Uterus (tissue), 4 donors: ENCODE measurements around the gene CRIM1. TPM values are rescaled to one million over a fixed set of nuclear protein-coding genes. Genes with fewer than 3 reads are reported as not detected.

Experiments used
- DNase-seq, 2 donors: peaks; one replicate each; pipeline ENCODE4 v3.0.0-alpha.2; 2019 to 2020
- H3K27ac ChIP-seq, 2 donors: fragments of 200-600 bp; sonication (generic); 1 replicate in 1 of 2; 2 replicates in 1 of 2; pipeline ENCODE4 v1.5.1; 2016 to 2018
- H3K27me3 ChIP-seq, 2 donors: fragments of 200-600 bp; sonication (generic); one replicate each; pipeline ENCODE4 v1.5.1; 2018 to 2019; ENCODE audit warnings: control low read depth in 1 of 2
- H3K36me3 ChIP-seq, 2 donors: fragments of 200-600 bp; sonication (generic); one replicate each; pipeline ENCODE4 v1.5.1; 2019; ENCODE audit warnings: control low read depth in 1 of 2
- H3K4me1 ChIP-seq, 2 donors: fragments of 200-600 bp; sonication (generic); one replicate each; pipeline ENCODE4 v1.5.1; 2018 to 2019; ENCODE audit warnings: control low read depth in 1 of 2
- H3K4me3 ChIP-seq, 2 donors: fragments of 200-600 bp; sonication (generic); 1 replicate in 1 of 2; 2 replicates in 1 of 2; pipeline ENCODE4 v1.5.1; 2018 to 2019; ENCODE audit warnings: mild to moderate bottlenecking in 1 of 2
- H3K9me3 ChIP-seq, 2 donors: fragments of 200-600 bp; sonication (generic); one replicate each; pipeline ENCODE4 v1.5.1; 2019; ENCODE audit warnings: control low read depth in 1 of 2
- CTCF ChIP-seq, 4 experiments: fragments of 200-600 bp in 2 of 4; fragments of 450-650 bp in 2 of 4; sonication (generic) in 2 of 4; IDR thresholded peaks; one replicate each; pipeline ENCODE4 v1.5.1; 2016 to 2019; ENCODE audit warnings: antibody characterized with exemption in 4 of 4, mild to moderate bottlenecking in 2 of 4, moderate library complexity in 1 of 4
- POLR2A ChIP-seq, 2 donors: fragments of 450-650 bp; IDR thresholded peaks; one replicate each; pipeline ENCODE4 v1.6.1; 2016; ENCODE audit warnings: antibody characterized with exemption in 2 of 2, mild to moderate bottlenecking in 1 of 2, moderate library complexity in 1 of 2
- intact Hi-C: fragments of 100-400 bp; cut with DNase I; formaldehyde crosslinking; loops from one replicate; pipeline ENCODE4 v1.15.1; 2023; ENCODE audit warnings: low total_unique reads
- total RNA-seq, 4 donors: library from RNA; depleted of rRNA in 3 of 4; stranded (reverse); fragments of >200 nt in 3 of 4; gene quantifications; one replicate each; pipeline versions ENCODE4 v1.1.0 to v1.2.4, GENCODE V29; 2014 to 2023
- donor health status: DM: yes; HTN: yes; CAD: no.

CRIM1 gene
- total RNA-seq, 4 donors from 2014 or later, result 51.2 to 168 (median 66.6) TPM

GRCh38 chr2:36528274-36528673, 172.7 kb downstream of the CRIM1 start:
- no peaks in the 10 kb centered on the region for H3K27me3 ChIP-seq
- intact Hi-C loops, result no loop called here
- H3K27ac ChIP-seq, result no peak overlapping the region
- no peaks in the 10 kb centered on the region for H3K4me1 ChIP-seq
- TF ChIP-seq CTCF (IDR thresholded peaks at IDR 0.05), result no peak
- TF ChIP-seq POLR2A (IDR thresholded peaks at IDR 0.05), result no peak
- H3K9me3 ChIP-seq, result no peaks in the 10 kb centered on the region
- no peak for DNase-seq
- no peaks in the 10 kb centered on the region for H3K36me3 ChIP-seq
- H3K4me3 ChIP-seq, result no peak overlapping the region

DNA sequence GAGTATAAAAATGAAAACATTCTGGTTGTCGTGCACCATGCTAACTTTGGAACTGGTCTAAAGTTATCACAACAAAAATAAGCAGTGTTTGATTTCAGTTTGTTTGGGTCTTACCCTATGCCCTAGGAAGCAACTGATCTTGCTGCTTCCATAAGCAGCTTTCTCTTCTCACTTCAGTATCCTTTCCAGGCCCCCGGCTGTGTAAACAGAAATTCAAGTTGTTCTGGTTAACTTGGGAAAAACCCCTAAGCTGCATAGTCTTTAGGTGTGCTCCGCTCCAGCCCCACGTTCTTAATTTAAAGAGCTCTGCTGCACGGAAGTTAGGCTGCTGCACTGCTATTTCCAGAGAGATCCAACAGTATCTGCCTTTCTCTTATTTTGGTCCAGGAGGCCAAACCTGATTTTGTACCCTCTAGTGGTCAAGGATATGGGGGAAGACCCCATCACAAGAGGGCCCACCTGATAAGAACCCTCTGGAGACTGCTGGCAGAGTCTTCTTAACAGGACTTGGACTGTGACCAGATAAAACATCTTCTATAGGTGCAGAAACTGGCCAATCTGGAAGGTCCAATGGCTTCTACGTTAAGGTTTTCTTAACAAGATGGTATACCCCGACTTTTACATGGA, 173.3 kb downstream of the CRIM1 start:
- H3K27me3 ChIP-seq, result no peaks in the 10 kb centered on the region
- intact Hi-C loops, result no loop called here
- DNase-seq, result no peak
- TF ChIP-seq CTCF (IDR thresholded peaks at IDR 0.05) (no peak), POLR2A (IDR thresholded peaks at IDR 0.05) (no peak)
- no peaks in the 10 kb centered on the region for H3K4me1 ChIP-seq
- no peak overlapping the region for H3K27ac ChIP-seq
- H3K4me3 ChIP-seq, result no peak overlapping the region
- H3K9me3 ChIP-seq, result no peaks in the 10 kb centered on the region
- no peaks in the 10 kb centered on the region for H3K36me3 ChIP-seq

- Histone ChIP-seq H3K9me3 (no peaks in the 10 kb centered on the region), H3K4me1 (no peaks in the 10 kb centered on the region), H3K4me3 (no peak overlapping the region), H3K36me3 (no peaks in the 10 kb centered on the region), H3K27me3 (no peaks in the 10 kb centered on the region), H3K27ac (peak overlapping the region in 1 of 2 donors; percentile 31)
- intact Hi-C loops, result no loop called here
- DNase-seq, result no peak
- no peak for TF ChIP-seq CTCF (IDR thresholded peaks at IDR 0.05)
- TF ChIP-seq POLR2A (IDR thresholded peaks at IDR 0.05), result no peak
Observed at GRCh38 chr2:36530178-36530982, 174.8 kb downstream of the CRIM1 start.

GRCh38 chr2:36530983-36531354, 175.4 kb downstream of the CRIM1 start:
- TF ChIP-seq CTCF (IDR thresholded peaks at IDR 0.05) (no peak), POLR2A (IDR thresholded peaks at IDR 0.05) (no peak)
- no peaks in the 10 kb centered on the region for H3K9me3 ChIP-seq
- no peaks in the 10 kb centered on the region for H3K36me3 ChIP-seq
- peak overlapping the region in 1 of 2 donors; percentile 31 for H3K27ac ChIP-seq
- H3K27me3 ChIP-seq, result no peaks in the 10 kb centered on the region
- H3K4me3 ChIP-seq, result no peak overlapping the region
- no peaks in the 10 kb centered on the region for H3K4me1 ChIP-seq
- no peak for DNase-seq
- intact Hi-C loops, result no loop called here

- Histone ChIP-seq H3K27ac (no peak overlapping the region), H3K4me1 (no peaks in the 10 kb centered on the region), H3K36me3 (no peaks in the 10 kb centered on the region), H3K4me3 (no peak overlapping the region), H3K27me3 (no peaks in the 10 kb centered on the region), H3K9me3 (no peaks in the 10 kb centered on the region)
- intact Hi-C loops, result no loop called here
- DNase-seq, result no peak
- TF ChIP-seq POLR2A (IDR thresholded peaks at IDR 0.05) (no peak), CTCF (IDR thresholded peaks at IDR 0.05) (no peak)
Observed at GRCh38 chr2:36534275-36534799, 178.8 kb downstream of the CRIM1 start.
